Measurements from ENCODE around the gene SEMA3C. TPM values are rescaled to one million over a fixed set of nuclear protein-coding genes. Genes with fewer than 3 reads are reported as not detected.

The SEMA3C gene
- total and polyA plus RNA-seq, 2 experiments from 2014 or later: 34.8 to 134 TPM

GRCh38 chr7:80856769-80857168 is 62.1 kb downstream of the SEMA3C start:
- Histone ChIP-seq H3K4me3 (no peak overlapping the region), H2AFZ (no peak overlapping the region), H3K27me3 (no peaks in the 10 kb centered on the region), H3K9me2 (replicated peaks; ENCODE audit: insufficient read depth) (no peaks in the 10 kb centered on the region), H3K9me3 (ENCODE audit: low read depth) (no peaks in the 10 kb centered on the region), H3K4me1 (ENCODE audit: insufficient read depth) (peaks cover 20% of the 10 kb centered on the region), H3K27ac (peak overlapping the region; percentile 69), H3K36me3 (replicated peaks; ENCODE audit: insufficient read depth, low read depth) (no peaks in the 10 kb centered on the region), H4K20me1 (ENCODE audit: insufficient read depth, poor library complexity, severe bottlenecking) (no peaks in the 10 kb centered on the region), H3K4me2 (no peak overlapping the region), H3K79me2 (peaks cover 56% of the 10 kb centered on the region)
- TF ChIP-seq CTCF (IDR thresholded peaks at IDR 0.05; ENCODE audit: poor library complexity): no peak
- no peak for TF ChIP-seq EZH2phosphoT487 (IDR thresholded peaks at IDR 0.05; ENCODE audit: low read depth, severe bottlenecking, unreplicated experiment)
- no peak for TF ChIP-seq EZH2 (IDR thresholded peaks at IDR 0.05; ENCODE audit: borderline replicate concordance)
- no peak for DNase-seq (ENCODE audit: low spot score)
- 86% methylated on average over 3 of the region's 3 CpGs for WGBS (ENCODE audit: low lambda C conversion rate, missing lambda C conversion rate)

GRCh38 chr7:80851896-80852476 is 66.9 kb downstream of the SEMA3C start:
- Histone ChIP-seq H3K4me3 (no peak overlapping the region), H2AFZ (no peak overlapping the region), H3K4me1 (ENCODE audit: insufficient read depth) (no peaks in the 10 kb centered on the region), H3K9me2 (replicated peaks; ENCODE audit: insufficient read depth) (no peaks in the 10 kb centered on the region), H3K79me2 (peaks cover 57% of the 10 kb centered on the region), H3K27ac (peak overlapping the region; percentile 2), H3K27me3 (no peaks in the 10 kb centered on the region), H3K9me3 (ENCODE audit: low read depth) (no peaks in the 10 kb centered on the region), H4K20me1 (ENCODE audit: insufficient read depth, poor library complexity, severe bottlenecking) (no peaks in the 10 kb centered on the region), H3K4me2 (no peak overlapping the region), H3K36me3 (replicated peaks; ENCODE audit: insufficient read depth, low read depth) (no peaks in the 10 kb centered on the region)
- no peak for TF ChIP-seq EZH2phosphoT487 (IDR thresholded peaks at IDR 0.05; ENCODE audit: low read depth, severe bottlenecking, unreplicated experiment)
- TF ChIP-seq EZH2 (IDR thresholded peaks at IDR 0.05; ENCODE audit: borderline replicate concordance): no peak
- TF ChIP-seq CTCF (IDR thresholded peaks at IDR 0.05; ENCODE audit: poor library complexity): no peak
- DNase-seq (ENCODE audit: low spot score): peak; percentile 22
- WGBS (ENCODE audit: low lambda C conversion rate, missing lambda C conversion rate): 63% methylated on average over 3 of the region's 3 CpGs

- no peaks in the 10 kb centered on the region for H3K9me3 ChIP-seq (ENCODE audit: low read depth)
- no peak overlapping the region for H2AFZ ChIP-seq
- H3K36me3 ChIP-seq (replicated peaks; ENCODE audit: insufficient read depth, low read depth): no peaks in the 10 kb centered on the region
- no peaks in the 10 kb centered on the region for H3K27me3 ChIP-seq
- TF ChIP-seq EZH2phosphoT487 (IDR thresholded peaks at IDR 0.05; ENCODE audit: low read depth, severe bottlenecking, unreplicated experiment): no peak
- no peak overlapping the region for H3K27ac ChIP-seq
- DNase-seq (ENCODE audit: low spot score): no peak
- H3K4me3 ChIP-seq: no peak overlapping the region
- WGBS (ENCODE audit: low lambda C conversion rate, missing lambda C conversion rate): 72% methylated on average over 5 of the region's 5 CpGs
- peaks cover 43% of the 10 kb centered on the region for H3K79me2 ChIP-seq
- H3K4me2 ChIP-seq: no peak overlapping the region
- H3K4me1 ChIP-seq (ENCODE audit: insufficient read depth): no peaks in the 10 kb centered on the region
- H4K20me1 ChIP-seq (ENCODE audit: insufficient read depth, poor library complexity, severe bottlenecking): no peaks in the 10 kb centered on the region
- no peaks in the 10 kb centered on the region for H3K9me2 ChIP-seq (replicated peaks; ENCODE audit: insufficient read depth)
Measured at GRCh38 chr7:80848841-80849240, 70.0 kb downstream of the SEMA3C start.

- Histone ChIP-seq H3K27ac (no peak overlapping the region), H3K27me3 (no peaks in the 10 kb centered on the region), H3K9me2 (replicated peaks; ENCODE audit: insufficient read depth) (no peaks in the 10 kb centered on the region), H3K4me2 (no peak overlapping the region), H3K9me3 (ENCODE audit: low read depth) (no peaks in the 10 kb centered on the region), H3K79me2 (peaks cover 33% of the 10 kb centered on the region), H3K4me3 (no peak overlapping the region), H3K4me1 (ENCODE audit: insufficient read depth) (peaks cover 7% of the 10 kb centered on the region), H3K36me3 (replicated peaks; ENCODE audit: insufficient read depth, low read depth) (no peaks in the 10 kb centered on the region), H2AFZ (no peak overlapping the region), H4K20me1 (ENCODE audit: insufficient read depth, poor library complexity, severe bottlenecking) (no peaks in the 10 kb centered on the region)
- no peak for TF ChIP-seq EZH2 (IDR thresholded peaks at IDR 0.05; ENCODE audit: borderline replicate concordance)
- TF ChIP-seq EZH2phosphoT487 (IDR thresholded peaks at IDR 0.05; ENCODE audit: low read depth, severe bottlenecking, unreplicated experiment): no peak
- DNase-seq (ENCODE audit: low spot score): no peak
- 96% methylated on average over 3 of the region's 3 CpGs for WGBS (ENCODE audit: low lambda C conversion rate, missing lambda C conversion rate)
Measured at GRCh38 chr7:80847895-80848294, 71.0 kb downstream of the SEMA3C start.
